MM.1S (cell line): ENCODE results near the gene FBXL13.

ENCODE experiments used
- DNase-seq: peaks from one replicate; pipeline ENCODE4 v3.0.0-alpha.2; 2015
- H2AFZ ChIP-seq: fragments of 300-600 bp; sonication (generic); 2 replicates; pipeline ENCODE4 v1.6.0; 2016; ENCODE audit warnings: antibody characterized with exemption, low read length
- H3F3A ChIP-seq: fragments of 300-600 bp; sonication (generic); 2 replicates; pipeline ENCODE4 v1.6.1; 2016; ENCODE audit warnings: mild to moderate bottlenecking, antibody characterized with exemption, low read length, moderate library complexity, mixed read lengths; ENCODE audit not compliant: insufficient read depth
- H3K27ac ChIP-seq: fragments of 300-600 bp; sonication (generic); 2 replicates; pipeline ENCODE4 v1.5.1; 2016; ENCODE audit warnings: mild to moderate bottlenecking, low read length
- H3K27me3 ChIP-seq: fragments of 300-600 bp; sonication (generic); replicated peaks from 2 replicates; pipeline ENCODE4 v1.6.0; 2016; ENCODE audit warnings: low read length; ENCODE audit not compliant: insufficient read depth
- H3K36me3 ChIP-seq: fragments of 300-600 bp; sonication (generic); replicated peaks from 2 replicates; pipeline ENCODE4 v1.6.1; 2016; ENCODE audit warnings: mild to moderate bottlenecking, low read length, mixed read lengths; ENCODE audit not compliant: insufficient read depth
- H3K4me1 ChIP-seq: fragments of 300-600 bp; sonication (generic); 2 replicates; pipeline ENCODE4 v1.6.1; 2016; ENCODE audit warnings: low read length, mixed read lengths
- H3K4me2 ChIP-seq: fragments of 300-600 bp; sonication (generic); 2 replicates; pipeline ENCODE4 v1.6.0; 2016; ENCODE audit warnings: low read depth, low read length
- H3K4me3 ChIP-seq: fragments of 300-600 bp; sonication (generic); 2 replicates; pipeline ENCODE4 v1.5.1; 2016; ENCODE audit warnings: low read length, mixed read lengths
- H3K79me2 ChIP-seq: fragments of 300-600 bp; sonication (generic); 2 replicates; pipeline ENCODE4 v1.6.1; 2016; ENCODE audit warnings: mixed run types, low read length, mixed read lengths
- H3K9ac ChIP-seq: fragments of 300-600 bp; sonication (generic); 2 replicates; pipeline ENCODE4 v1.6.1; 2016; ENCODE audit warnings: low read length, mixed read lengths
- H3K9me2 ChIP-seq: fragments of 300-600 bp; sonication (generic); replicated peaks from 2 replicates; pipeline ENCODE4 v1.6.1; 2016; ENCODE audit warnings: mild to moderate bottlenecking, low read length, mixed read lengths; ENCODE audit not compliant: insufficient read depth
- H3K9me3 ChIP-seq: fragments of 300-600 bp; sonication (generic); replicated peaks from 2 replicates; pipeline ENCODE4 v1.6.1; 2016; ENCODE audit warnings: mild to moderate bottlenecking, low read length, mixed read lengths; ENCODE audit not compliant: insufficient read depth
- H4K20me1 ChIP-seq: fragments of 300-600 bp; sonication (generic); 2 replicates; pipeline ENCODE4 v1.6.1; 2016; ENCODE audit warnings: mild to moderate bottlenecking, low read length, moderate library complexity, mixed read lengths; ENCODE audit not compliant: insufficient read depth
- CTCF ChIP-seq: fragments of 300-600 bp; sonication (generic); IDR thresholded peaks from 2 replicates; pipeline ENCODE4 v1.5.1; 2016; ENCODE audit warnings: antibody characterized with exemption, low read length, mixed read lengths
- EZH2 ChIP-seq: fragments of 300-600 bp; sonication (generic); optimal IDR thresholded peaks from 2 replicates; pipeline ENCODE3; 2017; ENCODE audit warnings: low read depth, mild to moderate bottlenecking, antibody characterized with exemption, low read length, mixed read lengths
- EZH2phosphoT487 ChIP-seq: fragments of 300-600 bp; sonication (generic); IDR thresholded peaks from 2 replicates; pipeline ENCODE4 v1.6.1; 2018; ENCODE audit warnings: antibody characterized with exemption, low read length

FBXL13 gene

GRCh38 chr7:103116991-103117390, 42.4 kb upstream of the FBXL13 start:
- no peaks in the 10 kb centered on the region for H3K36me3 ChIP-seq
- H3K79me2 ChIP-seq: no peaks in the 10 kb centered on the region
- no peak overlapping the region for H3K4me2 ChIP-seq
- no peaks in the 10 kb centered on the region for H3K4me1 ChIP-seq
- no peaks in the 10 kb centered on the region for H3K9me2 ChIP-seq
- H2AFZ ChIP-seq: no peak overlapping the region
- no peak for DNase-seq
- no peak overlapping the region for H3K4me3 ChIP-seq
- no peak overlapping the region for H3K27ac ChIP-seq
- H3K27me3 ChIP-seq: no peaks in the 10 kb centered on the region
- H3F3A ChIP-seq: no peaks in the 10 kb centered on the region
- no peak for TF ChIP-seq EZH2phosphoT487
- TF ChIP-seq CTCF: no peak
- TF ChIP-seq EZH2: no peak
- no peaks in the 10 kb centered on the region for H3K9me3 ChIP-seq
- H3K9ac ChIP-seq: no peak overlapping the region
- H4K20me1 ChIP-seq: no peaks in the 10 kb centered on the region

- no peaks in the 10 kb centered on the region for H3K9me3 ChIP-seq
- TF ChIP-seq EZH2 (no peak), CTCF (no peak), EZH2phosphoT487 (no peak)
- no peaks in the 10 kb centered on the region for H3K36me3 ChIP-seq
- no peak overlapping the region for H3K27ac ChIP-seq
- no peaks in the 10 kb centered on the region for H3K4me1 ChIP-seq
- H2AFZ ChIP-seq: no peak overlapping the region
- no peak overlapping the region for H3K9ac ChIP-seq
- H3K79me2 ChIP-seq: no peaks in the 10 kb centered on the region
- H4K20me1 ChIP-seq: no peaks in the 10 kb centered on the region
- no peak overlapping the region for H3K4me3 ChIP-seq
- H3K9me2 ChIP-seq: no peaks in the 10 kb centered on the region
- no peaks in the 10 kb centered on the region for H3K27me3 ChIP-seq
- H3F3A ChIP-seq: no peaks in the 10 kb centered on the region
- H3K4me2 ChIP-seq: no peak overlapping the region
- DNase-seq: no peak
Measured at GRCh38 chr7:103116511-103116910, 41.9 kb upstream of the FBXL13 start.

DNA sequence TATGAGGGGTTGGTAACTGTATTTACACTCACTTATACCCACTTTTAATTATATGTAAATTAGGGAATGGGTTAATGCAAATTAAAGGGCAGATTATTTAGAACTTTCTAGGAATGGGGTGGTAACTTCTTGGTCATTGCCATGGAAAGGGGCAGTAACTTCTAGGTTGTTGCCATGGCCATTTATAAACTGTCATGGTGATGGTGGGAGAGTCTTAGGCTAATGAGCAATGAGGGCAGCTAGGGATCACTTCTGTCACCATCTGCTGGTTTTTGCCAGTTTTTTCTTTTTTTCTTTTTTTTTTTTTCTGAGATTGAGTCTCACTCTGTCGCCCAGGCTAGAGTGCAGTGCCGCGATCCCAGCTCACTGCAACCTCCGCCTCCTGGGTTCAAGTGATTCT, 41.2 kb upstream of the FBXL13 start:
- Histone ChIP-seq H3K27me3 (no peaks in the 10 kb centered on the region), H3K79me2 (no peaks in the 10 kb centered on the region), H3K4me1 (no peaks in the 10 kb centered on the region), H3K9me2 (no peaks in the 10 kb centered on the region), H3K4me3 (no peak overlapping the region), H3K9ac (no peak overlapping the region), H3K9me3 (no peaks in the 10 kb centered on the region), H3F3A (no peaks in the 10 kb centered on the region), H2AFZ (no peak overlapping the region), H3K36me3 (no peaks in the 10 kb centered on the region), H3K4me2 (no peak overlapping the region), H4K20me1 (no peaks in the 10 kb centered on the region), H3K27ac (no peak overlapping the region)
- TF ChIP-seq CTCF (no peak), EZH2 (no peak), EZH2phosphoT487 (no peak)
- DNase-seq: no peak
